CD4-positive, alpha-beta T cell (primary cell): ENCODE results near the gene C13orf46. TPM values are rescaled to one million over a fixed set of nuclear protein-coding genes. Genes with fewer than 3 reads are reported as not detected.

Experiments used
- ATAC-seq: fragments of 200-7000 bp; cut with Tn5 transposase; one replicate; pipeline ENCODE4 v1.10.0; 2022; ENCODE audit warnings: mild to moderate bottlenecking; ENCODE audit not compliant: poor library complexity
- CTCF ChIA-PET: fragments of 350-600 bp; sonication (Branson Sonifier 250); formaldehyde crosslinking; loops from one replicate; lab custom pipeline; 2021; ENCODE audit warnings: antibody characterized with exemption, inconsistent platforms; lab: Charles Lee
- POLR2A ChIA-PET: fragments of 350-600 bp; sonication (Branson Sonifier 250); formaldehyde crosslinking; loops from one replicate; lab custom pipeline; 2021; ENCODE audit warnings: antibody characterized with exemption, inconsistent platforms; lab: Charles Lee
- DNase-seq, 14 experiments: peaks; one replicate each; pipeline ENCODE4 v3.0.0-alpha.2; 2013 to 2020; ENCODE audit warnings: mixed read lengths in 2 of 14
- H3K27ac ChIP-seq, 2 donors: one replicate each; pipeline versions ENCODE4 v1.5.1 to v1.7.0; 2013; ENCODE audit warnings: low read length in 2 of 2, low read depth in 1 of 2, mild to moderate bottlenecking in 1 of 2
- H3K27me3 ChIP-seq, 2 experiments: 1 replicate in 1 of 2; 2 replicates in 1 of 2; pipeline versions ENCODE4 v1.6.1 to v1.7.0; 2013; ENCODE audit warnings: low read length in 2 of 2, control low read depth in 1 of 2, mild to moderate bottlenecking in 1 of 2, moderate library complexity in 1 of 2; ENCODE audit not compliant: insufficient read depth in 2 of 2, control insufficient read depth in 1 of 2
- H3K36me3 ChIP-seq: one replicate; pipeline ENCODE4 v1.6.1; 2013; ENCODE audit warnings: low read length, control low read depth; ENCODE audit not compliant: insufficient read depth
- H3K4me1 ChIP-seq: one replicate; pipeline ENCODE4 v1.6.1; 2013; ENCODE audit warnings: low read length, control low read depth; ENCODE audit not compliant: insufficient read depth
- H3K4me3 ChIP-seq: one replicate; pipeline ENCODE4 v1.5.1; 2013; ENCODE audit warnings: mild to moderate bottlenecking, low read length, moderate library complexity
- H3K9me3 ChIP-seq, 2 experiments: 1 replicate in 1 of 2; 2 replicates in 1 of 2; pipeline versions ENCODE4 v1.6.1 to v1.7.0; 2013; ENCODE audit warnings: low read length in 2 of 2, mild to moderate bottlenecking in 2 of 2, control low read depth in 1 of 2, moderate library complexity in 1 of 2; ENCODE audit not compliant: control insufficient read depth in 1 of 2, insufficient read depth in 1 of 2
- H3K27ac Mint-ChIP-seq: one replicate; pipeline ENCODE4 v1.8.0; 2020; ENCODE audit warnings: mixed read lengths
- H3K27me3 Mint-ChIP-seq: one replicate; pipeline ENCODE4 v1.8.0; 2021; ENCODE audit warnings: mixed read lengths
- H3K36me3 Mint-ChIP-seq: one replicate; pipeline ENCODE4 v1.8.0; 2021; ENCODE audit warnings: low read depth, mixed read lengths
- H3K4me1 Mint-ChIP-seq: one replicate; pipeline ENCODE4 v1.8.0; 2021; ENCODE audit warnings: low read depth, mixed read lengths
- H3K4me3 Mint-ChIP-seq: one replicate; pipeline ENCODE4 v1.8.0; 2020; ENCODE audit warnings: mild to moderate bottlenecking, mixed read lengths
- H3K9me3 Mint-ChIP-seq: one replicate; pipeline ENCODE4 v1.8.0; 2020; ENCODE audit warnings: mixed read lengths
- CTCF ChIP-seq: fragments of 200-600 bp; IDR thresholded peaks from one replicate; pipeline ENCODE4 v1.8.0; 2022; ENCODE audit warnings: antibody characterized with exemption, mild to moderate bottlenecking
- intact Hi-C, 2 experiments: fragments of 100-400 bp; cut with DNase I in 1 of 2; cut with micrococcal nuclease in 1 of 2; formaldehyde crosslinking; loops; one replicate each; pipeline versions ENCODE4 v1.15.1 to v1.9.0; 2023 to 2025; cut with DNase I, micrococcal nuclease
- total RNA-seq, 174 experiments: library from RNA in 2 of 174; stranded (reverse) in 2 of 174; gene quantifications; one replicate each; pipeline ENCODE4 v1.2.3 and lab custom pipeline; 2021 to 2026

The C13orf46 gene
- total RNA-seq, 2 experiments from 2014 or later = 19.3 to 19.7 TPM

- Mint-ChIP-seq H3K27me3 (no peaks in the 10 kb centered on the region), H3K4me3 (no peak overlapping the region), H3K27ac (no peak overlapping the region), H3K36me3 (peaks cover 61% of the 10 kb centered on the region), H3K4me1 (no peaks in the 10 kb centered on the region), H3K9me3 (no peaks in the 10 kb centered on the region)
- CTCF ChIA-PET = no interaction called here
- Histone ChIP-seq H3K4me3 (no peak overlapping the region), H3K36me3 (peaks cover 57% of the 10 kb centered on the region), H3K4me1 (no peaks in the 10 kb centered on the region), H3K27ac (no peak overlapping the region), H3K27me3 (no peaks in the 10 kb centered on the region), H3K9me3 (peaks cover 0 to 5% of the 10 kb centered on the region in 2 experiments)
- intact Hi-C loops = no loop called here
- ATAC-seq (no peak), DNase-seq (no peak)
- TF ChIP-seq CTCF = no peak
- POLR2A ChIA-PET = no interaction called here
These were observed 8.4 kb upstream of the C13orf46 start for GRCh38 chr13:113982296-113982661.

GRCh38 chr13:113981611-113982295 lies 7.9 kb upstream of the C13orf46 start:
- CTCF ChIA-PET = no interaction called here
- H3K9me3 Mint-ChIP-seq = no peaks in the 10 kb centered on the region
- POLR2A ChIA-PET = no interaction called here

GRCh38 chr13:113981194-113981605 lies 7.3 kb upstream of the C13orf46 start:
- no peaks in the 10 kb centered on the region for H3K27me3 Mint-ChIP-seq
- DNase-seq (no peak), ATAC-seq (no peak)
- H3K27ac ChIP-seq = no peak overlapping the region
- no peaks in the 10 kb centered on the region for H3K9me3 Mint-ChIP-seq
- no peak overlapping the region for H3K4me3 Mint-ChIP-seq
- peaks cover 71% of the 10 kb centered on the region for H3K36me3 Mint-ChIP-seq
- H3K9me3 ChIP-seq = peaks cover 0 to 5% of the 10 kb centered on the region in 2 experiments
- ChIA-PET CTCF (no interaction called here), POLR2A (no interaction called here)
- H3K27me3 ChIP-seq = no peaks in the 10 kb centered on the region
- H3K27ac Mint-ChIP-seq = peak overlapping the region; percentile 42
- H3K36me3 ChIP-seq = peaks cover 67% of the 10 kb centered on the region
- intact Hi-C loops = loop anchor here in 1 of 2 experiments (2.0 kb wide), 1 partner anchor 14 kb away; no protein-coding TSS in a partner anchor
- no peak overlapping the region for H3K4me3 ChIP-seq
- H3K4me1 Mint-ChIP-seq = no peaks in the 10 kb centered on the region
- H3K4me1 ChIP-seq = no peaks in the 10 kb centered on the region
- TF ChIP-seq CTCF = no peak

More at GRCh38 chr13:113981611-113982295, 7.9 kb upstream of the C13orf46 start:
- peaks cover 66% of the 10 kb centered on the region for H3K36me3 Mint-ChIP-seq
- peaks cover 63% of the 10 kb centered on the region for H3K36me3 ChIP-seq
- no peaks in the 10 kb centered on the region for H3K27me3 ChIP-seq
- no peak for TF ChIP-seq CTCF
- no peak overlapping the region for H3K27ac ChIP-seq
- DNase-seq = peak in 2 of 14 experiments; percentile 3 to 30
- H3K4me3 Mint-ChIP-seq = no peak overlapping the region
- H3K27me3 Mint-ChIP-seq = no peaks in the 10 kb centered on the region
- H3K4me1 Mint-ChIP-seq = no peaks in the 10 kb centered on the region
- H3K27ac Mint-ChIP-seq = no peak overlapping the region
- no peaks in the 10 kb centered on the region for H3K4me1 ChIP-seq
- H3K9me3 ChIP-seq = peaks cover 0 to 5% of the 10 kb centered on the region in 2 experiments
- no peak for ATAC-seq
- H3K4me3 ChIP-seq = no peak overlapping the region
- intact Hi-C loops = loop anchor here in 1 of 2 experiments (2.0 kb wide), 1 partner anchor 13 kb away; no protein-coding TSS in a partner anchor
